GM11168 (cell line): ENCODE measurements around the gene GNRH2.
"Not testable (repeated sequence)": the region's sequence is repeated elsewhere in the genome, so short reads cannot be mapped to it uniquely, and the experiment has no call there.

Experiments
- in situ Hi-C: fragments of 300-500 bp; cut with MboI; formaldehyde crosslinking; loops from one replicate; pipeline ENCODE4 v1.12.0; 2022; ENCODE audit warnings: low sequenced_read_pairs; ENCODE audit not compliant: unreplicated experiment

GNRH2 gene

GRCh38 chr20:3041854-3042409 lies 1.5 kb upstream of the GNRH2 start:
- in situ Hi-C loops = no loop called here

GRCh38 chr20:3042625-3043024 lies 797 bp upstream of the GNRH2 start:
- in situ Hi-C loops = no loop called here

GRCh38 chr20:3044336-3044965 lies 1.0 kb downstream of the GNRH2 start:
- in situ Hi-C loops = no loop called here

DNA sequence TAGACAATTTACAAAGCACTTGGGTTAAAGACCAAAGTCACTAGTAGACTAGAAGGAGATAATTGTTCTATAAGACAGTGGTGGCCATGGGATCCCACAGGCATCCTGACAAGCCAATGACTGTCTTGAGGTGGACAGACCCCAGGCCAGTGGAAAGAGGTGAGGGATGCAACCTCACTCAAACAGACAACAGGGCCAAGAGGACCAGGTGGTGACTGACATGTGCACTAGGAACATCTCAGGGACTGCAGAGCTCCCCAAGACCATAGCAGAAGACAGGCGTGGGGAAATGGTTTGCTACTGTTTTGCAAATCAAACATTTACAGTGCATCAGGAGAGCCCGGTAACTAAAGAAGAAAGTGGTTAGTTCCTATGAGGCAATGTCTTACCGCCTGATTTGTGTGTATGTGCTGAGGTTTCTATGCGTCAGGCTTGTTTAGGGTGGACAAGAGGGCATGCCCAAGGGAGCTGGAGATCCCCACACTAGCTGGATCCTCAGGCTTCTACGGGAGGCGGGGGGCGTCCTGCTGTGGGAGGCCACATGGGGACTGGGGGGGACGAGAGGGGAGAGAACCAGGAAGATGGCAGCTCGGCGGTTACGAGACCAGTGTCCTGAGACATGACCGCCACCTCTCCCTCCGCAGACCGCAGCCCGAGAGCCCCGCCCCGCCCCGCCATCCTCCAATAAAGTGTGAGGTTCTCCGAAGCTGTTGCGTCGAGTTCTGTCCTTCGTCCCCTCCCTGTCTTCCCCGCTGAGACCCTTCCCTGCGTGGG lies 1.8 kb downstream of the GNRH2 start:
- in situ Hi-C loops = no loop called here

DNA sequence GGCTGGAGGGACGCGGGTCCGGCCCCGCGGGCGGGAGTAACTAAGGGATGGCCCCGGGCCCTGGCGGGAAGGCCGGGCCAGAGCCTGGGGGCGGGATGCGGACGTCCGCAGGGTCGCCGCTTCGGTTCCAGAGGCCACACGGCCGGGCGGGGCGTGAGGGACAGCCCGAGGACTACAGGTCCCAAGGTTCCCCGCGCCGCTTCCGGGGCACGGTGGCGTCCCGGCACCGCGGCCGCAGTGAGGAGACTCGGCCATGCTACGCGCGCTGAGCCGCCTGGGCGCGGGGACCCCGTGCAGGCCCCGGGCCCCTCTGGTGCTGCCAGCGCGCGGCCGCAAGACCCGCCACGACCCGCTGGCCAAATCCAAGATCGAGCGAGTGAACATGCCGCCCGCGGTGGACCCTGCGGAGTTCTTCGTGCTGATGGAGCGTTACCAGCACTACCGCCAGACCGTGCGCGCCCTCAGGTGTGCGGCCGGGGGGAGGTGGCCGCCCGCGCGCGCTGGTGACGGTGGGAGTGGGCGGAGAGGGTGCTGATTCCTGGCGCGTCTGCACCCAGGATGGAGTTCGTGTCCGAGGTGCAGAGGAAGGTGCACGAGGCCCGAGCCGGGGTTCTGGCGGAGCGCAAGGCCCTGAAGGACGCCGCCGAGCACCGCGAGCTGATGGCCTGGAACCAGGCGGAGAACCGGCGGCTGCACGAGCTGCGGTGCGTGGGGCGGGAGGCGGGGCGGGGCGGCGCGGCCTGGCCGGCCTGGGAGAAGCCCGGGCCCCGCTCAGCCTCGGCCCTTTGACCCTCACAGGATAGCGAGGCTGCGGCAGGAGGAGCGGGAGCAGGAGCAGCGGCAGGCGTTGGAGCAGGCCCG lies 2.6 kb downstream of the GNRH2 start, which contains the start of gene MRPS26:
MRPS26 (plus strand) TSS at position 237 of the 861 bp plus-strand sequence; CDS start at position 254, 17 bp downstream.
- in situ Hi-C loops = no loop called here

DNA sequence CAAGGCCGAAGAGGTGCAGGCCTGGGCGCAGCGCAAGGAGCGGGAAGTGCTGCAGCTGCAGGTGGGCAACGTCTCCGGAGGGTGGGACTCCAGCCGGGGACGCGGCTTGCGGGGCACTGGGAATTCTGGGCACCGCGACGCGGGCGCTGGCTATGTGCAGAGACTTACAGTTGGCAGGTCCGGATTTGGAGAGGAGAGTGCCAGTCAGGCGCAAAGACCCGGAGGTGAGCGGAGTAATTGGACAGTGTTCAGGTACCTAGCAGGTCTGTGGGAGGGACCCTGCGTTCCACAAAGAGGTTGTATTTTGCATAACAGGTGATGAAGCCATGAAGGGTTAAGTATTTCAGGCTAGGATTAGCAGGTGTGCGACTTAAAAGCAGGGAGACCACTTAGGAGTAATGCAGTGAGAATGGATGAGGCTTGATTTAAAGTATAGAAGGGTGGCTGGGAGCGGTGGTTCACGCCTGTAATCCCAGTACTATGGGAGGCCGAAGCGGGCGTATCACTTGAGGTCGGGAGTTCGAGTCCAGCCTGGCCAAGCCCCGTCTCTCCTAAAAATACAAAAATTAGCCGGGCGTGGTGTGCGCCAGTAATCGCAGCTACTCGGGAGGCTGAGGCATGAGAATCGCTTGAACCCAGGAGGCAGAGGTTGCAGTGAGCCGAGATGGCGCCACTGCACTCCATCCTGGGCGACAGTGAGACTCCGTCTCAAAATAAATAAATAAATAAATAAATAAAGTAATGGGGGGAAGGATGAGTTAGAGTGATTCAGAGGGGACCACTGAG lies 3.4 kb downstream of the GNRH2 start:
- in situ Hi-C loops = no loop called here

DNA sequence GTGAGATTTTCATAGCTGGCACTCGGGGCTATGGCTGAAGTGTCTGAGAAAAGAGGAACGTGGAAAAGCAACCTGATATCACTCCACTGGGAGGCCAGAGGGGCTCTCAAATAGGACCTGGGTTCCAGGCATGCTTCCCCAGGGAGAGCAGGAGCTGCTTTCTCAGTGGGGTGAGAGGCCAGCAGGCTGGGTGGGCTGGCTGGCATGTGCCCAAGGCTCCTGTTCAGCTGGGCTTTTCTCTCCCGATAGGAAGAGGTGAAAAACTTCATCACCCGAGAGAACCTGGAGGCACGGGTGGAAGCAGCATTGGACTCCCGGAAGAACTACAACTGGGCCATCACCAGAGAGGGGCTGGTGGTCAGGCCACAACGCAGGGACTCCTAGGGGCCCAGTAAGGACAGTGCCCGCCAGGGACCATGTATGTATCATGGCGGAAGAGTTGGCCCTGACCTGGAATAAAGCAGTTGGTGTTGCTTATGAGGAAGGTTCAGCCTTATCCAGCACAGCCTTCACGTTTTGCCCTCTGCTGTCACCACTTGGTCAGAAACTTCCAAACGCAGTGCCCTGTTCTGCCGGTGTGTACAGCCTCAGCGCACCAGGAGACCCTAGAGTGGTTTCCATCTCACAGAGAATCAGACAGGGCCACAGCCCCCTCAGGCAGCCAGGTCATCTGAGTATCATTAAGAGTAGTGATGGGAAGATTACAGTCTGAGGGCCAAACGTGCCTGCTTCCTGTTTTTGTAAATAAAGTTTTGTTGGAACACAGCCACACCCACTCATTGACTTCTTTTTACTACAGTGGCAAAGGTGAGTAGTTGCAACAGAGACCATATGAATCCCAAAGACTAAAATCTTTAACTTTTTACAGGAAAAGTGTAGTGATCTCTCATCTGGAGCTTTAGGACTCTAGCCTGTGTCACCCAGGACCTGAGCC lies 4.3 kb downstream of the GNRH2 start:
- in situ Hi-C loops = no loop called here

DNA sequence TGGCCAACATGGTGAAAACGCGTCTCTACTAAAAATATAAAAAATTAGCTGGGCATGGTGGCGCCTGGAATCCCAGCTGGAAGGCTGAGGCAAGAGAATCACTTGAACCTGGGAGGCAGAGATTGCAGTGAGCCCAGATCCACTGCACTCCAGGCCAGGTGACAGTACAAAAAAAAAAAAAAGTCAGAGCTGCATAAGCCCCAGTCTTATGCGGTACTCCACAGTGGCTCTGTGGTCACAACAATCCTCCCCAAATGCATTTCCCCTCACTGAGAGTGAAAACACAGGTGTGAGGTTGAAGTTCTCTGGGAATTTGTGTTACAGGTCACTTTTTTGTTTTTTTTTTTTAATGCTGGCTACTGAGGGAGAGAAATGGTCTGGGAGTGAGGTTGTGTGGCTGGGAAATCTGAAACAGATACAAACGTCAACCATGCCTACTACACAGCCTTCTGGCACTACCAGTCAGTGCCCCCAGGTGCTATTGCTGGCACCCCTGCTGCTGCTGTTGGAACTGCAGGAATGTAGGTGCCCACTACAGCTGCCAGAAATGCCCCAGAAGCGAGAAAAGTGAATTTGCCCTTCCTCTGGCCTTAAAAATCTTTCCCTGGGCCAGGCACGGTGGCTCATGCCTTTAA lies 8.1 kb downstream of the GNRH2 start:
- in situ Hi-C loops = no loop called here

GRCh38 chr20:3059489-3059888 lies 16.1 kb downstream of the GNRH2 start:
- in situ Hi-C loops = loop anchor here (5.0 kb wide), 1 partner anchor 48 kb away; no protein-coding TSS in a partner anchor

DNA sequence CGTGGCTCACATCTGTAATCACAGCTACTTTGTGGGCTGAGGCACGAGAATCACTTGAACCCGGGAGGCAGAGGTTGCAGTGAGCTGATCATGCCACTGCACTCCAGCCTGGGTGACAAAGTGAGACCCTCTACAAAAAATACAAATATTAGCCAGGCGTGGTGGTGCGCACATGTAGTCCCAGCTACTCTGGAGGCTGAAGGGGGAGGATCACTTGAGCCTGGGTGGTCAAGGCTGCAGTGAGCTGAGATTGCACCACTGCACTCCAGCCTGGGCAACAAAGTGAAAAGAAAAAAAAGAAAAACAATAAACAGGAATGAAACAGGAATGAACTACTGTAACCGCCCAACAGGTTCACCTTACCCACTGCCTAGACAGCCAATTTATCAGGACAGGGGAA lies 20.7 kb downstream of the GNRH2 start:
- in situ Hi-C loops = not testable (repeated sequence)

- in situ Hi-C loops = no loop called here
Measured at GRCh38 chr20:3067139-3068014, 24.0 kb downstream of the GNRH2 start.

DNA sequence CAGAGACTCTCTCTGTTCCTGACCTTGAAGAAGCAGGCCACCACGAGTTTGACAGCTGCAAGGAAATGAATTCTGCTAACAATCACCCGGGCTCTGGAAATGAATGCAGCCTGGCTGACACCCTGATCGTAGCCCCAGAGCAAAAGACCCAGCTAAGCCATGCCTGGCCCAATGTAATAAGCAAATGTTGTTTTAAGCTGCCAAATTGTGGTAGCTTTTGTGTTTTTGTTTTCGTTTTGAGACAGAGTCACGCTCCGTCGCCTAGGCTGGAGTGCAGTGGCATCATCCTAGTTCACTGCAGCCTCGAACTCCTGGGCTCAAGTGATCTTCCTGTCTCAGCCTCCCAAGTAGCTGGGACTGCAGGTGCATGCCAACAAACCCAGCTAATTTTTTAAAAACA lies 24.7 kb downstream of the GNRH2 start:
- in situ Hi-C loops = no loop called here

GRCh38 chr20:3068986-3069900 lies 25.8 kb downstream of the GNRH2 start:
- in situ Hi-C loops = no loop called here

DNA sequence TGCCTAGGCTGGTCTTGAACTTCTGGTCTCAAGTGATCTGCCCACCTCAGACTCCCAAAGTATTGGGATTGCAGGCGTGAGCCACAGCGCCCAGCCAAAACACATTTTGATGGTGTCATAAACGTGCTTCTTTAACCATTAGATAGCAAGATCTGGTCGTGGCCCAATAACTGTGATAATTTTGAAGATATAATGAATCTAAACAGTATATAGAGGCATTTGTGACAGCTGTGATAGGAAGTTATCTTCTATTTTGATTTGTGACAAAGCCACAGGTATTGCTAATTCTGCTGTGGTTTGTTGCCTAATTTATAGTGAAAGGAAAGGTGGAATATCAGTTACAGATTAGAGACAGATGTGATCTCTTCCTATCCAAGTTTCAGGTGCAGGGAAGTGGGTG lies 27.3 kb downstream of the GNRH2 start:
- in situ Hi-C loops = no loop called here

GRCh38 chr20:3071266-3071609 lies 27.8 kb downstream of the GNRH2 start:
- in situ Hi-C loops = no loop called here
